ENCODE data around the gene BRMS1.

The BRMS1 gene, protein sequence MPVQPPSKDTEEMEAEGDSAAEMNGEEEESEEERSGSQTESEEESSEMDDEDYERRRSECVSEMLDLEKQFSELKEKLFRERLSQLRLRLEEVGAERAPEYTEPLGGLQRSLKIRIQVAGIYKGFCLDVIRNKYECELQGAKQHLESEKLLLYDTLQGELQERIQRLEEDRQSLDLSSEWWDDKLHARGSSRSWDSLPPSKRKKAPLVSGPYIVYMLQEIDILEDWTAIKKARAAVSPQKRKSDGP

DNA sequence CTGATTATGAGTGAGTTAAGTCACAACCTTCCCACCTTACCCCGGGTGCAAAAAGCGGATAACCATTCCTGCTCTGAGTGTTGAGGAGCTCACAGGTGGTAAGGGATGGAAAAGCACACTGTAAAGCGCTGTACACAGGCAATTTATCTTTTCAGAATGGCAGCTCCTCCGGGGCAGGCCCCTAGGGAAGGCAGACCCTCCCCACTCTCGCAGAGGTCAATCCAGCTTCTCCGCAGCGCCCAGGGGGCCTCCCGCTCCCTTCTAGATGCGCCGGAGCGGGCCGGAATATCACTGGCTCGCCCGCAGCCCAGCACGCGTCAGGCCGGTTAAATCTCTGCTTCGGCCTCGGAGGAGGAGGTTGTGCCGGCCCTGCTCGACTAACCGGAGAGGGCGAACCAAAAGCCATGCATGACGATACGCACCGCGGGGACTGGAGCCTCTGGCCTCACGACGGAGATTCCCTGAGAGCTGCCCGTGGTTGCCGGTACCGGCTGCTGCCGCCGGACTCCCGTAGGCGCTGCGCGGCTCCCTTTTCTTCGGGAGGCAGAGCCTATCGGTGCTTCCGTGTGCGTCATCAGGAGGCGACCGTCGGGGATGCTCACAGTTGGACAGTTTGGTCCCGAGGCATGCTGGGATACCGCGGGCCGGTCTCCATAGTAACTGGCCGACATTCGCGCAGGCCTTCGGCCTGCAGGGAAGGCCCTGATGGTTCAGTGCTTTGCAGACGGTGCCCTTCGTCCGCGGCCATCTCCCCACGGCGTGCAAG lies at the start of gene BRMS1:
Gene BRMS1, minus strand, starts transcription at position 555 of the 766 bp plus-strand sequence. CDS start 2,870 bp downstream, outside the sequence.
- peak; percentile 98 for DNase-seq (ENCODE audit: low read depth)
- peak within 1 kb of the TSS; percentile 72 for H3K4me3 ChIP-seq (ENCODE audit: low read depth, low read length)
- peak; percentile 86 for TF ChIP-seq POLR2A (IDR thresholded peaks at IDR 0.05; ENCODE audit: extremely low read depth, insufficient read length)
- TF ChIP-seq, protein P1, sequence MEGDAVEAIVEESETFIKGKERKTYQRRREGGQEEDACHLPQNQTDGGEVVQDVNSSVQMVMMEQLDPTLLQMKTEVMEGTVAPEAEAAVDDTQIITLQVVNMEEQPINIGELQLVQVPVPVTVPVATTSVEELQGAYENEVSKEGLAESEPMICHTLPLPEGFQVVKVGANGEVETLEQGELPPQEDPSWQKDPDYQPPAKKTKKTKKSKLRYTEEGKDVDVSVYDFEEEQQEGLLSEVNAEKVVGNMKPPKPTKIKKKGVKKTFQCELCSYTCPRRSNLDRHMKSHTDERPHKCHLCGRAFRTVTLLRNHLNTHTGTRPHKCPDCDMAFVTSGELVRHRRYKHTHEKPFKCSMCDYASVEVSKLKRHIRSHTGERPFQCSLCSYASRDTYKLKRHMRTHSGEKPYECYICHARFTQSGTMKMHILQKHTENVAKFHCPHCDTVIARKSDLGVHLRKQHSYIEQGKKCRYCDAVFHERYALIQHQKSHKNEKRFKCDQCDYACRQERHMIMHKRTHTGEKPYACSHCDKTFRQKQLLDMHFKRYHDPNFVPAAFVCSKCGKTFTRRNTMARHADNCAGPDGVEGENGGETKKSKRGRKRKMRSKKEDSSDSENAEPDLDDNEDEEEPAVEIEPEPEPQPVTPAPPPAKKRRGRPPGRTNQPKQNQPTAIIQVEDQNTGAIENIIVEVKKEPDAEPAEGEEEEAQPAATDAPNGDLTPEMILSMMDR (IDR thresholded peaks at IDR 0.05; ENCODE audit: low read depth, low read length) = no peak
- TF ChIP-seq MYC (IDR thresholded peaks at IDR 0.05; ENCODE audit: low read depth, low read length) = peak; percentile 73
- TF ChIP-seq, protein P2, sequence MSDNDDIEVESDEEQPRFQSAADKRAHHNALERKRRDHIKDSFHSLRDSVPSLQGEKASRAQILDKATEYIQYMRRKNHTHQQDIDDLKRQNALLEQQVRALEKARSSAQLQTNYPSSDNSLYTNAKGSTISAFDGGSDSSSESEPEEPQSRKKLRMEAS (IDR thresholded peaks at IDR 0.05; ENCODE audit: low read depth, low read length) = peak; percentile 56

DNA sequence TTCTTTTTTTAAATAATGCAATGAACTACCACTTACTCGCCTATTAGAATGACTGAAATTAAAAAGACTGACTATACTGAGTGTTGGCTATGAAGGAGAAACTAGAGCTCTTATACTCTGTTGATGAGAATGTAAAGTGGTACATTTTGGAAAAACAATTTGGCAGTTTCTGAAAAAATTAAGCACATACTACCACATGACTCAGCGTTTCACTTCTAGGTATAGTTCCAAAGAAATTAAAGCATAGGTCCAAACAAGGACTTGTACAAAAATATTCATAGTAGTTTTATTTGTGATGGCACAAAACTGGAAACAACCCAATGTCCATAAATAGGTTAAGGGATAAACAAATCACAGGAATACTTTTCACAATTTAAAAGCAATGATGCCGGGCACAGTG lies 49.0 kb upstream of the BRMS1 start:
- no peak for DNase-seq (ENCODE audit: low read depth)
- no peak overlapping the region for H3K4me3 ChIP-seq (ENCODE audit: low read depth, low read length)
- TF ChIP-seq, protein P2 (IDR thresholded peaks at IDR 0.05; ENCODE audit: low read depth, low read length) = no peak
- TF ChIP-seq, protein P1 (IDR thresholded peaks at IDR 0.05; ENCODE audit: low read depth, low read length) = no peak
- TF ChIP-seq POLR2A (IDR thresholded peaks at IDR 0.05; ENCODE audit: extremely low read depth, insufficient read length) (no peak), MYC (IDR thresholded peaks at IDR 0.05; ENCODE audit: low read depth, low read length) (no peak)

DNA sequence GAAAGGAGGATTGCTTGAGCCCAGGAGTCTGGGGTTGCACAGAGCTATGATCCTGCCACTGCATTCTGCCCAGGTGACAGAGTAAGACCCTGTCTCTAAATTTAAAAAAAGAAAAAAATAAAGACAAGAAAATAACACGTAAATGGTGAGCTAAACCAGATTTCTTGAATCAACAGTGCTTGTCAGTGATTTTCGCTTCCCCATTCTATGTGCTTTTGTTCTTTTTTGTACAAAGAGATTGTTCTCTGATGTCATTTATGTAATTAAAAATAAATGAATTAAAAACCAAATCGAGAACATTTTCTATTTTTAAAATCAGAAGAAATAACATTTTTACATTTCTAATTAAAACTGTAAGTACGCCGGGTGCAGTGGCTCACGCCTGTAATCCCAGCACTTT lies 46.4 kb upstream of the BRMS1 start:
- TF ChIP-seq POLR2A (IDR thresholded peaks at IDR 0.05; ENCODE audit: extremely low read depth, insufficient read length) (no peak), MYC (IDR thresholded peaks at IDR 0.05; ENCODE audit: low read depth, low read length) (no peak)
- TF ChIP-seq, protein P1 (IDR thresholded peaks at IDR 0.05; ENCODE audit: low read depth, low read length) = no peak
- TF ChIP-seq, protein P2 (IDR thresholded peaks at IDR 0.05; ENCODE audit: low read depth, low read length) = no peak
- DNase-seq (ENCODE audit: low read depth) = no peak
- no peak overlapping the region for H3K4me3 ChIP-seq (ENCODE audit: low read depth, low read length)

DNA sequence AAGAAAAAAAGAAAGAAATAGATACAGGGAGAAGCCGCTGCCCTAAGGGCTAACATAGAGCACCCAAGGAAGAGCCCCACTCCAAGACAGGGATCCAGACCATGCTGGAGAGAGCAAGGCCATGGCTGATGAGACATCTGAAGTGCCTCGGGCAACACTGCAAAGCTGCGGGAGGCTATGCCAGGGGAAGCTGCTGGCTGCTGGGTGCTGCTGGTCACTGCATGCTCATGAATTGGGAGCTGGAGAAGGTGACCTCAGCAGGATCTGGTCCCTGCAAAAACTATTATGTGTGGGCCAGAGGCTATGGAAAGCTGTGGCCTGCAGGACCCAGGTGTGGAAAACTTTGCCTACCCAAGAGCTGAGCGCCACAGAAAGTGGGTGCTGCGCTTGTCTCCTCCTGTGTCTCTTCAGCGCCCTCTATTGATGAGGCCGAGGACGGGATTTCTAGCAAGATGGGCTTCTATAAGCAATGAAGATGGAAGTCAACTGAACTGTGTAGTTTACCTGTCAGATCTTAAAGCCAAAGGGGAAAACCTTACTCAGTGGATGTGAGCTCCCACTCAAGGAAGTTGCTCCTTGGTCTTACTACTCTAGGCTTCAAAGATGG lies 44.0 kb upstream of the BRMS1 start:
- DNase-seq (ENCODE audit: low read depth) = peak; percentile 87
- H3K4me3 ChIP-seq (ENCODE audit: low read depth, low read length) = no peak overlapping the region

More for the DNA sequence above, 44.0 kb upstream of the BRMS1 start:
- TF ChIP-seq MYC (IDR thresholded peaks at IDR 0.05; ENCODE audit: low read depth, low read length) = no peak
- TF ChIP-seq, protein P1 (IDR thresholded peaks at IDR 0.05; ENCODE audit: low read depth, low read length) = peak; percentile 98
- TF ChIP-seq, protein P2 (IDR thresholded peaks at IDR 0.05; ENCODE audit: low read depth, low read length) = peak; percentile 37; the same call in 1 of the 2 replicates
